Osteocyte (in vitro differentiated cells): ENCODE measurements around the gene SP1. TPM values are rescaled to one million over a fixed set of nuclear protein-coding genes. Genes with fewer than 3 reads are reported as not detected.

Source experiments
- DNase-seq: peaks from one replicate; pipeline ENCODE4 v3.0.0; 2021; ENCODE audit warnings: mixed read lengths; ENCODE audit not compliant: unreplicated experiment; ENCODE audit errors: extremely low spot score
- H3K27ac Mint-ChIP-seq: one replicate; pipeline ENCODE4 v1.8.0; 2021; ENCODE audit warnings: mild to moderate bottlenecking, mixed read lengths; ENCODE audit not compliant: unreplicated experiment
- H3K27me3 Mint-ChIP-seq: one replicate; pipeline ENCODE4 v1.8.0; 2021; ENCODE audit warnings: mixed read lengths; ENCODE audit not compliant: unreplicated experiment
- H3K36me3 Mint-ChIP-seq: one replicate; pipeline ENCODE4 v1.8.0; 2021; ENCODE audit warnings: mixed read lengths; ENCODE audit not compliant: unreplicated experiment
- H3K4me1 Mint-ChIP-seq: one replicate; pipeline ENCODE4 v1.8.0; 2021; ENCODE audit warnings: mixed read lengths; ENCODE audit not compliant: unreplicated experiment
- H3K4me3 Mint-ChIP-seq: one replicate; pipeline ENCODE4 v1.8.0; 2021; ENCODE audit warnings: mild to moderate bottlenecking, moderate library complexity, mixed read lengths; ENCODE audit not compliant: unreplicated experiment
- H3K9me3 Mint-ChIP-seq: one replicate; pipeline ENCODE4 v1.8.0; 2021; ENCODE audit warnings: mixed read lengths; ENCODE audit not compliant: unreplicated experiment
- CTCF ChIP-seq: fragments of 200-600 bp; sonication (generic); IDR thresholded peaks from 2 replicates; pipeline ENCODE4 v1.5.0; 2021; ENCODE audit warnings: antibody characterized with exemption, mild to moderate bottlenecking, moderate library complexity
- total RNA-seq: library from RNA; stranded (reverse); gene quantifications from 2 replicates; pipeline ENCODE4 v1.2.1, GENCODE V29; 2021

Gene SP1
- total RNA-seq, 1 donor from 2014 or later = 77.0 TPM

GRCh38 chr12:53340398-53340797 is 39.6 kb upstream of the SP1 start:
- Mint-ChIP-seq H3K27ac (no peak overlapping the region), H3K27me3 (peaks cover 27% of the 10 kb centered on the region), H3K9me3 (no peaks in the 10 kb centered on the region), H3K4me1 (peaks cover 13% of the 10 kb centered on the region), H3K4me3 (no peak overlapping the region), H3K36me3 (no peaks in the 10 kb centered on the region)
- no peak for TF ChIP-seq CTCF
- DNase-seq = no peak

GRCh38 chr12:53343449-53343848 is 36.5 kb upstream of the SP1 start:
- no peak for TF ChIP-seq CTCF
- no peaks in the 10 kb centered on the region for H3K9me3 Mint-ChIP-seq
- DNase-seq = no peak
- H3K4me1 Mint-ChIP-seq = peaks cover 20% of the 10 kb centered on the region
- no peak overlapping the region for H3K27ac Mint-ChIP-seq
- H3K36me3 Mint-ChIP-seq = no peaks in the 10 kb centered on the region
- peak overlapping the region; percentile 30 for H3K4me3 Mint-ChIP-seq
- H3K27me3 Mint-ChIP-seq = peaks cover 8% of the 10 kb centered on the region

- H3K27ac Mint-ChIP-seq = peak overlapping the region; percentile 31
- no peaks in the 10 kb centered on the region for H3K36me3 Mint-ChIP-seq
- peak overlapping the region; percentile 58 for H3K4me3 Mint-ChIP-seq
- no peak for TF ChIP-seq CTCF
- no peaks in the 10 kb centered on the region for H3K9me3 Mint-ChIP-seq
- H3K4me1 Mint-ChIP-seq = peaks cover 22% of the 10 kb centered on the region
- H3K27me3 Mint-ChIP-seq = peaks cover 6% of the 10 kb centered on the region
- no peak for DNase-seq
Observed at GRCh38 chr12:53343969-53344368, 36.0 kb upstream of the SP1 start.

GRCh38 chr12:53344487-53344823 is 35.5 kb upstream of the SP1 start:
- DNase-seq = no peak
- Mint-ChIP-seq H3K4me3 (peak overlapping the region; percentile 58), H3K4me1 (peaks cover 22% of the 10 kb centered on the region), H3K36me3 (no peaks in the 10 kb centered on the region), H3K9me3 (no peaks in the 10 kb centered on the region), H3K27me3 (peaks cover 6% of the 10 kb centered on the region), H3K27ac (no peak overlapping the region)
- no peak for TF ChIP-seq CTCF

GRCh38 chr12:53344824-53345485 is 35.0 kb upstream of the SP1 start:
- no peaks in the 10 kb centered on the region for H3K36me3 Mint-ChIP-seq
- peak overlapping the region; percentile 96 for H3K27ac Mint-ChIP-seq
- peaks cover 22% of the 10 kb centered on the region for H3K4me1 Mint-ChIP-seq
- H3K27me3 Mint-ChIP-seq = peaks cover 4% of the 10 kb centered on the region
- H3K9me3 Mint-ChIP-seq = no peaks in the 10 kb centered on the region
- H3K4me3 Mint-ChIP-seq = peak overlapping the region; percentile 94
- DNase-seq = peak; percentile 87
- peak; percentile 68 for TF ChIP-seq CTCF
